ENCODE results near the gene MAP7.
A peak's percentile ranks its signal among the peaks of the same experiment; 100 is the strongest.
"Not testable (repeated sequence)": the region's sequence is repeated elsewhere in the genome, so short reads cannot be mapped to it uniquely, and the experiment has no call there.

Gene MAP7

DNA sequence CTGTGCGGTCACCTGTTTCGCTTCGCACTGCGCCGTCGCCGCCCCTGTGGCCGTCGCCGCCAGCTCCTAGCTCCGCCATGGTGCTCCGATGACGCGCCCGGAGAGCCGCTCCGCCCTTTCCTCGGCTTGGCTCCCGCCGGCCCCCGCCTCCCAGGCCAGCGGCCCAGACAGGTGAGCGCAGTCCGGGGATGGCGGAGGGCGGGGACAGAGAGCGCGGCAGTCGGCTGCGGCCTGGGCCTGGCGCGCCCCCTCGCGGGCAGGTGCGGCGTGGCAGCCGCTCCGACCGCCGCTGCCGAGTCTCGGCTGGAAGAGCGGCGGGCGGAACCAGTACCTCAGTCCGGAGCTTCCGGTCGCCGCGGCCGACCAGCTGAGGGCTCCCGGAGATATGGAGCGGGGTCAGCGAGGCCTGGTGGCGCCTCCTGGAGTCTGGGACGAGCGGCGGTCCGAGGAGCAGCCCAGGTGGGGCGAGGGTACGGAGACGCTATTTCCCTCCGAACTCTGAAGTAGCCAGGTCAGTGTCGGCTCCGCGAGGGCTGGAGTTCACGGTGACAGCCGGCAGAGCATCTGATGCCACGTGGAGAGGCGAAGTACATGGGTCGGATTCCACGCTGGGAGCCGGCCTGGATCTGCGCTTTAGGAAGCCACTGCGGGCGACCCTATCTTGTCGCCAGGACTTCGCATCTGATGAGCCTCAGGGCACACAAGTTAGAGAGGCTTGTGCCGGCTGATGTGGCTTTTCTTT is at the start of gene MAP7:
Gene MAP7, minus strand, starts transcription at position 93 of the 742 bp plus-strand sequence. Its CDS starts 14 bp downstream, at position 79.
- Histone ChIP-seq H2AFZ (ENCODE audit: low read length, unreplicated experiment) (peak within 1 kb of the TSS; percentile 52), H3K27ac (ENCODE audit: low read depth, low read length) (no peak within 1 kb of the TSS)

DNA sequence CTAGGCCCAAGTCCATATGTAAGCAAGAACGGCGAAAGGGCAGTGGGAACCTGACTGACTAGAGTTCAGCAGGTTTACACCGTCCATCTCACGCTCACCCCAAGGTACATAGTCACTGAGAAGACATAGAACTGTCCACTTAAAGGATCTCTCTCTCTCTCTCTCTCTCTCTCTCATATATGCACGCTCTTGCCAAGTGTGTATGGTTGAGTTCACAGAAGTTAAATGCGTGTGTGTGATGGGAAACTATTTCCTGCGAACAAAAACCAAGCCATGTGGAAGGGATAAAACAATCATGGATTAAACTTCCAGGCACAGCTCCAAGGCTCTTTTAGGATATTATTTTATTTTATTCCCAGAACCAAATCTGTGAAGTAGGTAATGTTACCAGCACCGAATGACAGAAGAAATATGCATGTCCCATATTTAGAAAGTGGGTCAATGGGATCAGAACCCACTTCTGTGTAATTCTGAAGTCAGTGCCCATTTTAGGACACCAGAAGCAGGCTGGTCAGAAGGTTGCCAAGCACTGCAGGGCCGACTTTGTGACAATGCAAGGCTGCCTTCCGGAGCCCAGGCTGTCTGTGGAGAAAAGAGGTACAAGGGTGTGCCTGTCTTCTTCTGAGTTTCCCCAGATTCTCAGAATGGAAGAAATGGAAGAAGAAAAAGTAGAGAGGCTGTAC is 49.2 kb upstream of the MAP7 start:
- Histone ChIP-seq H3K27me3 (ENCODE audit: insufficient read depth, low read length) (no peaks in the 10 kb centered on the region), H2AFZ (ENCODE audit: low read length, unreplicated experiment) (no peak overlapping the region), H3K4me1 (ENCODE audit: control insufficient read depth, insufficient read depth, low read length, unreplicated experiment) (peaks cover 3% of the 10 kb centered on the region), H3K79me2 (ENCODE audit: control insufficient read depth, insufficient read depth, low read length, unreplicated experiment) (no peaks in the 10 kb centered on the region), H3K27ac (ENCODE audit: low read depth, low read length) (no peak overlapping the region), H3K4me3 (ENCODE audit: low read depth, low read length) (no peak overlapping the region), H3K36me3 (ENCODE audit: insufficient read depth, low read length) (no peaks in the 10 kb centered on the region)

More for the DNA sequence above, at the start of gene MAP7:
- Histone ChIP-seq H3K27me3 (ENCODE audit: insufficient read depth, low read length) (peaks cover 32% of the 10 kb centered on the region), H3K4me1 (ENCODE audit: control insufficient read depth, insufficient read depth, low read length, unreplicated experiment) (peaks cover 8% of the 10 kb centered on the region), H3K4me3 (ENCODE audit: low read depth, low read length) (peak within 1 kb of the TSS; percentile 84), H3K36me3 (ENCODE audit: insufficient read depth, low read length) (no peaks in the 10 kb centered on the region), H3K79me2 (ENCODE audit: control insufficient read depth, insufficient read depth, low read length, unreplicated experiment) (no peaks in the 10 kb centered on the region)

DNA sequence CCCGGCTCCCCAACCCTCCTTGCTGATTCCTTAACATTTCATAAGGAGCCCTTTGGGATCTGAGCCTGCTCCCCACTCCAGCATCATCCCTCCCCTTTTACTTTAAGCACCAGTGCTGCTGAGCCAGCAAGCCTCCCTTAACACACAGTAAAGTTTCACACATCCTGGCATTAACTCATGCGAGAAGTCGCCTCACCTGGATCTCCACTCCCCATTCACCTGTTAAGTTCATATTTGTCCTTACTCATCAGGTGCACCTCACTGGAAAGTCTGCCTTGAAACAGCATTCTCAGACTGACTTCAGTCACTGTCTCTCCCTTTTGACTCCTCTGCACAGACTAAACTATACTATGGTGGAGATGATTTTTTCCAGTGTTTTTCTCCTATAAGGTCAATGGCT is 47.8 kb upstream of the MAP7 start:
- H3K4me1 ChIP-seq (ENCODE audit: control insufficient read depth, insufficient read depth, low read length, unreplicated experiment), result peaks cover 16% of the 10 kb centered on the region
- H3K4me3 ChIP-seq (ENCODE audit: low read depth, low read length), result no peak overlapping the region
- H3K79me2 ChIP-seq (ENCODE audit: control insufficient read depth, insufficient read depth, low read length, unreplicated experiment), result no peaks in the 10 kb centered on the region
- H3K36me3 ChIP-seq (ENCODE audit: insufficient read depth, low read length), result peaks cover under 1% of the 10 kb centered on the region; the same call in 1 of the 2 replicates
- H2AFZ ChIP-seq (ENCODE audit: low read length, unreplicated experiment), result no peak overlapping the region
- H3K27me3 ChIP-seq (ENCODE audit: insufficient read depth, low read length), result no peaks in the 10 kb centered on the region
- H3K27ac ChIP-seq (ENCODE audit: low read depth, low read length), result no peak overlapping the region

DNA sequence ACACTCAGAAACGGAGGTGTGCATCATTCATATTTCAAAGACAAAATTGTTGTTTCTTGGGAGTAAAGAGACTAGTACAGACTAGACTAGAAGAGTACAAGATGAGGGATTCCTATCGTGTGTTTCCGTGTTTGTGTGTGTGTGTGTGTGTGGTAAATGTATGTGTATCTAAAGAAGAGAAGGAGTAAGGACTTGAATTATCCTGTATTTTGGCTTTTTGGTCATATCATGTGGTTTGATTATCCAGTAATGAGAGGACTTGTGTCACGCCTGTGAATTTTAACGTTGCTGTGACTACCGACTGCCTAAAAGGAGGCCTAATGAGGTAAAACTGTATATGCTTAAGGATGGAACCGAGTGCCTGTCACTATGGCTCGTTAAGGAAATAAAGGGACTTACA is 44.4 kb upstream of the MAP7 start:
- peaks cover 20% of the 10 kb centered on the region for H3K4me1 ChIP-seq (ENCODE audit: control insufficient read depth, insufficient read depth, low read length, unreplicated experiment)
- peak overlapping the region; percentile 93 for H3K27ac ChIP-seq (ENCODE audit: low read depth, low read length)
- H3K79me2 ChIP-seq (ENCODE audit: control insufficient read depth, insufficient read depth, low read length, unreplicated experiment), result no peaks in the 10 kb centered on the region
- no peak overlapping the region for H2AFZ ChIP-seq (ENCODE audit: low read length, unreplicated experiment)
- H3K36me3 ChIP-seq (ENCODE audit: insufficient read depth, low read length), result peaks cover 23% of the 10 kb centered on the region
- no peaks in the 10 kb centered on the region for H3K27me3 ChIP-seq (ENCODE audit: insufficient read depth, low read length)
- no peak overlapping the region for H3K4me3 ChIP-seq (ENCODE audit: low read depth, low read length)

DNA sequence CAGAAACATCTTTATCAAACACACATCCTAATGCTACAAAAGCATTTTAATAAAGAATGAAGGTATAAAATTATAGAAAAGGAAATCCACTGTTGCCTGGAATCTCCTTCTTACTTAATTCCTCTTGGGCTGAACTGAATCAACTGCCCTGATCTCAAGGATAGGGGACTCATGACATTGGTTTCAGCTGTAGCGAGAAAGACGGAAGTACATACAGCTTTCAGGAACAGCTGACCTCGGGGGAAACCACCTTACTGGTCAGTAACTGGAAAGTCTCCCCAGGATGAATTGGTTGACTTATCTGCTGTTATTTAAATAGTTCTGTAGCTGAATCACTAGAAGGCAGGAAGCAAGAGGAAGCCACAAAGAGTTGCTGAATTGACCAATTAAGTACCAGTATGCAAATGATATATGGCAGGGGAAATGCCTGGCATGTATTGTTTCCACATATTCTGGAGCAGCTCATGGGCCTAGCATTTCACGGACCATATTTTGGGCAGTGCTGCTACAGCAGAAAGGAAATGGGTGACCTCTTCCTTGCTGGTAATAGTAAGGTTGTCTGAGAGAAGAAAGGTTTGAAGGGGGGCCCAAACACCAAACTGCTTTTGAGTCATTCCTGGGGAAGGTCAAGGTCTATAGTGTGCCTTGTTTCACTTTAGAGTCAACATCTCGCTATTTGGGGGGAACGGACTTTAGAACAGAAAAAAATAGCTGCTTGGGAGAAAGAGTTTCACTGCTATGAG is 43.7 kb upstream of the MAP7 start:
- no peaks in the 10 kb centered on the region for H3K27me3 ChIP-seq (ENCODE audit: insufficient read depth, low read length)
- peak overlapping the region; percentile 93 for H3K27ac ChIP-seq (ENCODE audit: low read depth, low read length)
- peak overlapping the region; percentile 7; the same call in 1 of the 2 replicates for H3K4me3 ChIP-seq (ENCODE audit: low read depth, low read length)
- peak overlapping the region; percentile 48 for H2AFZ ChIP-seq (ENCODE audit: low read length, unreplicated experiment)
- peaks cover 23% of the 10 kb centered on the region for H3K36me3 ChIP-seq (ENCODE audit: insufficient read depth, low read length)
- peaks cover 20% of the 10 kb centered on the region for H3K4me1 ChIP-seq (ENCODE audit: control insufficient read depth, insufficient read depth, low read length, unreplicated experiment)
- no peaks in the 10 kb centered on the region for H3K79me2 ChIP-seq (ENCODE audit: control insufficient read depth, insufficient read depth, low read length, unreplicated experiment)

DNA sequence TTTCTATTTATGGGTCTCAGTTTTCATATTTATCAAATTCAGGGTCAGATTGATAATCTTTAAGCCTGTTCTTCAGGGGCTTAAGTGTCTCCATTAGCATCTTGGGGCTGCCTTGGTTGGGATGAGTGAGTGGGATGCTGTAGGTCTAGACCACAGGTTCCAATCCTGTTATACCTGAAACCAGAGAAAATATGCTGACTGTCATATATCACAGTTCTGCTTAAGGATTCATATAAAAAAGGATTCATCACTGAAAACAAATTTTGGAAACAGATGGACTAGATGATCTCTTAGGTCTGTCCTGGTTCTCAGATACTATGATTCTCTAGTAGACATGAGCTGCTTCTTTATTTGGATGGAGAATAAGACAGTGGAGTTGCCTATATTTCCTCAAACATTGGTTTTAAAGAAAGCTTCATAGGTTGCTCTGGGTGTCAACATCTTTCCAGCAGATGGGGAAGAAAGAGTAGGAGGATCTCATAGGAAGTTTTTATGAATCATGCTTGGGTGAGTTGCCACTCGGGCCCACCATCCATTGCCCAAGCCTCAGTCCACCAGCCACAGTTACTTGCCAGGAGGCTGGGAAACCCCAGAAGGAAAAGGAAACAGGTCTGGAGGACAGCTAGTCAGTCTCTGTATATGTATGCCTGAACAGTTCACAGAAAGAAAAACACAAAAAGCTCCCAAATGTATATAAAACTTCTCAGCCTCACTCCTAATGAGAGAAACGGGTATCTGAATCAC is 42.9 kb upstream of the MAP7 start:
- peaks cover 23% of the 10 kb centered on the region for H3K36me3 ChIP-seq (ENCODE audit: insufficient read depth, low read length)
- H3K27ac ChIP-seq (ENCODE audit: low read depth, low read length), result peak overlapping the region; percentile 93
- peak overlapping the region; percentile 3 for H2AFZ ChIP-seq (ENCODE audit: low read length, unreplicated experiment)
- H3K4me3 ChIP-seq (ENCODE audit: low read depth, low read length), result no peak overlapping the region
- no peaks in the 10 kb centered on the region for H3K27me3 ChIP-seq (ENCODE audit: insufficient read depth, low read length)
- no peaks in the 10 kb centered on the region for H3K79me2 ChIP-seq (ENCODE audit: control insufficient read depth, insufficient read depth, low read length, unreplicated experiment)
- peaks cover 20% of the 10 kb centered on the region for H3K4me1 ChIP-seq (ENCODE audit: control insufficient read depth, insufficient read depth, low read length, unreplicated experiment)

DNA sequence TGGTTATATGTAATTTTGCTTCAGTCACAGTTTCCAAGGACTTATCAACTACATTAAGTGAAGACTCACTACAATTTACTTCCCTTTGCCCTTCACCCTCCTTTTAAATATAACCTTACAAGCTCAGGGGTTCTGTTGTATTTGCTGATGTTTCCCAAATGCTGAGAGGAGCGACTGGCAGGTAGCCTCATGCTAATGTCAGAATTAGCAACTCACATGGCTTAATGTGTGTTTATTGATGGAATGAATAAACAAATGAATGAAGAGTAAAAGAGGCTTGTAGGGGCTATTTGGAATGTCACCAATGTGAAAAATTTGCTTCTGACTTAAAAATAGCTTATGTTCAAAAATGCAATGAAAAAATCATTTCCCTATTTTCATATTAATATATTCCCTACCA is 41.4 kb upstream of the MAP7 start:
- Histone ChIP-seq H3K27ac (ENCODE audit: low read depth, low read length) (no peak overlapping the region), H3K4me1 (ENCODE audit: control insufficient read depth, insufficient read depth, low read length, unreplicated experiment) (peaks cover 26% of the 10 kb centered on the region), H3K79me2 (ENCODE audit: control insufficient read depth, insufficient read depth, low read length, unreplicated experiment) (no peaks in the 10 kb centered on the region), H3K27me3 (ENCODE audit: insufficient read depth, low read length) (no peaks in the 10 kb centered on the region), H3K4me3 (ENCODE audit: low read depth, low read length) (no peak overlapping the region), H2AFZ (ENCODE audit: low read length, unreplicated experiment) (no peak overlapping the region), H3K36me3 (ENCODE audit: insufficient read depth, low read length) (peaks cover 23% of the 10 kb centered on the region)

DNA sequence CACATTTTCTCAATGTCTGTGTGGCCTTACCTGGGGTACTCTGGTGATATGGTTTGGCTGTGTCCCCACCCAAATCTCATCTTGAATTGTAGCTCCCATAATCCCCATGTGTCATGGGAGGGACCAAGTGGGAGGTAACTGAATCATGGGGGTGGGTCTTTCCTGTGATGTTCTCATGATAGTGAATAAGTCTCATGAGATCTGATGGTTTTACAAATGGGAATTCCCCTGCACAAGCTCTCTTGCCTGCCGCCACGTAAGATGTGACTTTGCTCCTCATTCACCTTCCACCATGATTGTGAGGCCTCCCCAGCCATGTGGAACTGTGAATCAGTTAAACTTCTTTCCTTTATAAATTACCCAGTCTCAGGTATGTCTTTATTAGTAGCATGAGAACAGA is 40.6 kb upstream of the MAP7 start:
- not testable (repeated sequence) for H3K4me3 ChIP-seq (ENCODE audit: low read depth, low read length); H2AFZ ChIP-seq (ENCODE audit: low read length, unreplicated experiment); H3K27me3 ChIP-seq (ENCODE audit: insufficient read depth, low read length); H3K27ac ChIP-seq (ENCODE audit: low read depth, low read length); H3K79me2 ChIP-seq (ENCODE audit: control insufficient read depth, insufficient read depth, low read length, unreplicated experiment)
- peaks cover 34% of the 10 kb centered on the region for H3K4me1 ChIP-seq (ENCODE audit: control insufficient read depth, insufficient read depth, low read length, unreplicated experiment)
- H3K36me3 ChIP-seq (ENCODE audit: insufficient read depth, low read length), result peaks cover 23% of the 10 kb centered on the region

DNA sequence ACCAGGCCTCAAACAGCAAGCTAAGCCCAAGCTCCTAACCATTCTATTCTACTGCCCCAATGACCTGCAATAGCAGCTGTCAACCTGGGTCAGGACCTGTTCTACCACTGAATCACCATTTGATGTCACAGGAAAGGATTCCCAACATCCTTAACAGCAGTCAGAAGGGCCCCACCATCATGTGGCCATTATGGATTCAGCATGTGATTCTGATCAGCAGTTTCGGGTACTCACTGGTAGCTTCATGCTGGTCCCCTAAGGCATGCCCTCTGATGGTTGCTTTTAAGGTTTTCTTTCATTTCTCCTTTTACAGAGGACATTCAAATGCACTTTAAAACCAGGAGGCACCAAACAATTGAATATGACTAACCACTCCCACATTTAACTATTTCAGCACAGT is 37.3 kb upstream of the MAP7 start:
- H3K36me3 ChIP-seq (ENCODE audit: insufficient read depth, low read length), result peaks cover 17% of the 10 kb centered on the region
- no peak overlapping the region for H3K4me3 ChIP-seq (ENCODE audit: low read depth, low read length)
- H3K27ac ChIP-seq (ENCODE audit: low read depth, low read length), result peak overlapping the region; percentile 85; the same call in 1 of the 2 replicates
- no peaks in the 10 kb centered on the region for H3K27me3 ChIP-seq (ENCODE audit: insufficient read depth, low read length)
- no peaks in the 10 kb centered on the region for H3K79me2 ChIP-seq (ENCODE audit: control insufficient read depth, insufficient read depth, low read length, unreplicated experiment)
- H3K4me1 ChIP-seq (ENCODE audit: control insufficient read depth, insufficient read depth, low read length, unreplicated experiment), result peaks cover 21% of the 10 kb centered on the region
- no peak overlapping the region for H2AFZ ChIP-seq (ENCODE audit: low read length, unreplicated experiment)

DNA sequence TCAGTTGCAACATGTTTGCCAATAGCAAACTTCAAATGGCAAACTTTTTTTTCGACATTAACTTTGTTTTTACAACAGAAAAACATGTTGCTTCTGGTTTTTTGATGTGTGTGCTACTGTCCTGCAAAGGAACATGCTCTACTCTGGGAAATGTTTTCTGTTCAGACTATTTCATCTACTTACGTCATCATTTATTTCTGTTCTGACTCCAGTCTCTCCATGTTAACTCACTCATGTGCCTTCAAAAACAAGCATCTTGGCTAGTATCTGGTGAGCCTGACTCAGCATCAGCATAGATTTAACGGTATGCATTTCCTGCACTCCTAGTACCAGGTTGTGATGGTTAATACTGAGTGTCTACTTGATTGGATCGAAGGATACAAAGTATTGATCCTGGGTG is 36.1 kb upstream of the MAP7 start:
- Histone ChIP-seq H2AFZ (ENCODE audit: low read length, unreplicated experiment) (no peak overlapping the region), H3K27me3 (ENCODE audit: insufficient read depth, low read length) (no peaks in the 10 kb centered on the region), H3K36me3 (ENCODE audit: insufficient read depth, low read length) (peaks cover 6% of the 10 kb centered on the region; the same call in 1 of the 2 replicates), H3K27ac (ENCODE audit: low read depth, low read length) (peak overlapping the region; percentile 85), H3K4me3 (ENCODE audit: low read depth, low read length) (no peak overlapping the region), H3K4me1 (ENCODE audit: control insufficient read depth, insufficient read depth, low read length, unreplicated experiment) (peaks cover 21% of the 10 kb centered on the region), H3K79me2 (ENCODE audit: control insufficient read depth, insufficient read depth, low read length, unreplicated experiment) (no peaks in the 10 kb centered on the region)
